Vagina (tissue), 2 donors: ENCODE data around the gene SOHLH2.

Experiments
- POLR2AphosphoS5 ChIP-seq, 2 donors: sonication (generic); formaldehyde crosslinking; IDR thresholded peaks; one replicate each; pipeline ENCODE4 v1.9.0; 2017; ENCODE audit warnings: antibody characterized with exemption in 2 of 2, mild to moderate bottlenecking in 2 of 2, low read depth in 1 of 2; ENCODE audit not compliant: insufficient read depth in 1 of 2
- TF ChIP-seq, protein P1 (sequence below), 3 experiments: fragments of 450-650 bp in 2 of 3; fragments of 200-600 bp in 1 of 3; sonication (generic) in 1 of 3; IDR thresholded peaks; one replicate each; pipeline ENCODE4 v1.5.1; 2017 to 2019; ENCODE audit warnings: antibody characterized with exemption in 3 of 3, mild to moderate bottlenecking in 2 of 3, moderate library complexity in 2 of 3

DNA sequence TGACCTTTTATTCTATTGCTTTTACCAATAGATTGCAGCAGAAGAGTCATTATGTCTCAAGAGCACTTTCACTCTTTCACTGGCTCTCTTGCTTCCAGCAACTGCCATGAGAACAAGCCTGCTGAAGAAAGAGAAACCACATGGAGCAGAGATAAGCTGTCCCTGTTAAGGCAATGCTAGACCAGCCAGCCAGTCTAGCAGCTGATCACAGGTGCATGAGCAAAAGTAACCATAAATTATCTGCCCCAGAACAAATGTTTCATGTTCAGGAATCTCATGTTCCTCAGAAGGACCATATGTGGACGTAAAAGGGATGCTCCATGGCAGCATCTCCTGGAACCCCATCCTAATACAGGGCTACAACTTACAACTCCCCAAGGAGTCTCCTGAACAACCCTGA lies 62.8 kb downstream of the SOHLH2 start:
- TF ChIP-seq, protein P1, sequence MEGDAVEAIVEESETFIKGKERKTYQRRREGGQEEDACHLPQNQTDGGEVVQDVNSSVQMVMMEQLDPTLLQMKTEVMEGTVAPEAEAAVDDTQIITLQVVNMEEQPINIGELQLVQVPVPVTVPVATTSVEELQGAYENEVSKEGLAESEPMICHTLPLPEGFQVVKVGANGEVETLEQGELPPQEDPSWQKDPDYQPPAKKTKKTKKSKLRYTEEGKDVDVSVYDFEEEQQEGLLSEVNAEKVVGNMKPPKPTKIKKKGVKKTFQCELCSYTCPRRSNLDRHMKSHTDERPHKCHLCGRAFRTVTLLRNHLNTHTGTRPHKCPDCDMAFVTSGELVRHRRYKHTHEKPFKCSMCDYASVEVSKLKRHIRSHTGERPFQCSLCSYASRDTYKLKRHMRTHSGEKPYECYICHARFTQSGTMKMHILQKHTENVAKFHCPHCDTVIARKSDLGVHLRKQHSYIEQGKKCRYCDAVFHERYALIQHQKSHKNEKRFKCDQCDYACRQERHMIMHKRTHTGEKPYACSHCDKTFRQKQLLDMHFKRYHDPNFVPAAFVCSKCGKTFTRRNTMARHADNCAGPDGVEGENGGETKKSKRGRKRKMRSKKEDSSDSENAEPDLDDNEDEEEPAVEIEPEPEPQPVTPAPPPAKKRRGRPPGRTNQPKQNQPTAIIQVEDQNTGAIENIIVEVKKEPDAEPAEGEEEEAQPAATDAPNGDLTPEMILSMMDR (IDR thresholded peaks at IDR 0.05) = no peak
- TF ChIP-seq POLR2AphosphoS5 (IDR thresholded peaks at IDR 0.05; ENCODE audit: insufficient read depth in 1 of 2, low read depth in 1 of 2) = no peak
